SK-N-SH (cell line): ENCODE data around the gene FBXO42. TPM values are rescaled to one million over a fixed set of nuclear protein-coding genes. Genes with fewer than 3 reads are reported as not detected.

Experiments
- CTCF ChIA-PET: fragments of 300-600, 350-600 bp; formaldehyde crosslinking; extraction: SDS; loops from one replicate; lab custom pipeline; 2021; lab: Yijun Ruan, JAX
- POLR2A ChIA-PET: fragments of 350-600 bp; sonication (Branson Sonifier 250); formaldehyde crosslinking; extraction: SDS; loops from one replicate; lab custom pipeline; 2020; ENCODE audit warnings: antibody characterized with exemption, inconsistent platforms; lab: Yijun Ruan, JAX
- DNase-seq: peaks from one replicate; pipeline ENCODE4 v3.0.0; 2012
- H2AFZ ChIP-seq: fragments of 200-600 bp; sonication (generic); 2 replicates; pipeline ENCODE4 v1.8.1; 2016; ENCODE audit warnings: antibody characterized with exemption, mild to moderate bottlenecking, low read depth
- H3F3A ChIP-seq: fragments of 200-600 bp; sonication (generic); replicated peaks from 2 replicates; pipeline ENCODE3; 2016; ENCODE audit warnings: antibody characterized with exemption, mild to moderate bottlenecking; ENCODE audit not compliant: insufficient read depth
- H3K27ac ChIP-seq, 2 experiments: fragments of 200-500 bp in 1 of 2; fragments of 200-600 bp in 1 of 2; sonication (Bioruptor generic) in 1 of 2; sonication (generic), shearing (Covaris generic) in 1 of 2; 2 replicates each; pipeline versions ENCODE4 v1.5.1 to v1.6.1; 2014 to 2016; ENCODE audit warnings: low read depth in 2 of 2, inconsistent platforms in 1 of 2, low read length in 1 of 2, mild to moderate bottlenecking in 1 of 2, mixed read lengths in 1 of 2
- H3K27me3 ChIP-seq: fragments of 200-600 bp; sonication (generic), shearing (Covaris generic); 2 replicates; pipeline ENCODE4 v1.6.1; 2016; ENCODE audit warnings: mixed run types; ENCODE audit not compliant: insufficient read depth
- H3K36me3 ChIP-seq, 2 experiments: fragments of 200-500 bp in 1 of 2; fragments of 200-600 bp in 1 of 2; sonication (Bioruptor generic) in 1 of 2; sonication (generic) in 1 of 2; replicated peaks in 1 of 2; 2 replicates each; pipeline versions ENCODE3 to v1.5.1; 2014 to 2016; ENCODE audit warnings: low read length in 1 of 2, mild to moderate bottlenecking in 1 of 2; ENCODE audit not compliant: insufficient read depth in 2 of 2, control insufficient read depth in 1 of 2
- H3K4me1 ChIP-seq, 2 experiments: fragments of 200-500 bp in 1 of 2; fragments of 200-600 bp in 1 of 2; sonication (Bioruptor generic) in 1 of 2; sonication (generic), shearing (Covaris generic) in 1 of 2; 2 replicates each; pipeline versions ENCODE4 v1.5.1 to v1.6.1; 2014 to 2016; ENCODE audit warnings: low read depth in 1 of 2, low read length in 1 of 2, mixed run types in 1 of 2; ENCODE audit not compliant: insufficient read depth in 2 of 2, control insufficient read depth in 1 of 2
- H3K4me2 ChIP-seq: fragments of 200-600 bp; sonication (generic), shearing (Covaris generic); 2 replicates; pipeline ENCODE4 v1.6.1; 2017; ENCODE audit warnings: mixed run types
- H3K4me3 ChIP-seq, 2 experiments: fragments of 200-500 bp in 1 of 2; fragments of 200-600 bp in 1 of 2; sonication (Bioruptor generic) in 1 of 2; sonication (generic), shearing (Covaris generic) in 1 of 2; 2 replicates each; pipeline versions ENCODE4 v1.5.1 to v1.8.1; 2014 to 2016; ENCODE audit warnings: low read depth in 2 of 2, inconsistent platforms in 1 of 2, low read length in 1 of 2, mild to moderate bottlenecking in 1 of 2, mixed read lengths in 1 of 2, moderate library complexity in 1 of 2
- H3K79me2 ChIP-seq: fragments of 200-600 bp; sonication (generic); 2 replicates; pipeline ENCODE4 v1.8.1; 2017; ENCODE audit warnings: mild to moderate bottlenecking; ENCODE audit not compliant: insufficient read depth
- H3K9ac ChIP-seq: fragments of 200-600 bp; sonication (generic); 2 replicates; pipeline ENCODE4 v1.6.1; 2017; ENCODE audit warnings: mixed run types
- H3K9me2 ChIP-seq: fragments of 200-600 bp; sonication (generic); 2 replicates; pipeline ENCODE4 v1.6.1; 2017; ENCODE audit warnings: mixed run types
- H3K9me3 ChIP-seq: fragments of 200-600 bp; sonication (generic); 2 replicates; pipeline ENCODE4 v1.6.1; 2017; ENCODE audit warnings: mixed run types, mild to moderate bottlenecking, moderate library complexity
- H4K20me1 ChIP-seq: fragments of 200-600 bp; sonication (generic); 2 replicates; pipeline ENCODE4 v1.6.1; 2017; ENCODE audit warnings: mild to moderate bottlenecking, mixed run types; ENCODE audit not compliant: insufficient read depth
- CHD2 ChIP-seq: fragments of 150-350 bp; IDR thresholded peaks from 2 replicates; pipeline ENCODE4 v1.6.1; 2018; ENCODE audit warnings: low read length; ENCODE audit not compliant: partially characterized antibody
- EZH2phosphoT487 ChIP-seq: fragments of 200-600 bp; sonication (generic); IDR thresholded peaks from 2 replicates; pipeline ENCODE4 v1.6.1; 2017; ENCODE audit warnings: low read depth, mixed run types, mild to moderate bottlenecking, antibody characterized with exemption, moderate library complexity, borderline replicate concordance
- FOXJ3 ChIP-seq: sonication (generic); formaldehyde crosslinking; IDR thresholded peaks from 2 replicates; pipeline ENCODE4 v1.5.1; 2020; ENCODE audit warnings: mild to moderate bottlenecking, missing genetic modification reagents
- FOXM1 ChIP-seq: IDR thresholded peaks from 2 replicates; pipeline ENCODE4 v1.4.0; 2012; ENCODE audit warnings: low read depth, mild to moderate bottlenecking
- GABPA ChIP-seq: IDR thresholded peaks from 2 replicates; pipeline ENCODE4 v1.4.0; 2012; ENCODE audit warnings: low read depth, mild to moderate bottlenecking
- MXI1 ChIP-seq: IDR thresholded peaks from 2 replicates; pipeline ENCODE4 v1.6.1; 2012; ENCODE audit warnings: mild to moderate bottlenecking, low read depth, low read length, improper control_type of control experiment
- NFIC ChIP-seq: IDR thresholded peaks from 2 replicates; pipeline ENCODE4 v1.4.0; 2012; ENCODE audit warnings: borderline replicate concordance
- NRF1 ChIP-seq: IDR thresholded peaks from 2 replicates; pipeline ENCODE4 v1.6.1; 2012; ENCODE audit warnings: low read depth, mild to moderate bottlenecking, low read length
- POLR2AphosphoS5 ChIP-seq: IDR thresholded peaks from 2 replicates; pipeline ENCODE4 v1.6.1; 2012; ENCODE audit warnings: low read depth, low read length
- RXRA ChIP-seq: IDR thresholded peaks from 2 replicates; pipeline ENCODE4 v1.4.0; 2012; ENCODE audit warnings: low read depth, mild to moderate bottlenecking, borderline replicate concordance
- TAF1 ChIP-seq: IDR thresholded peaks from 2 replicates; pipeline ENCODE4 v1.6.1; 2012; ENCODE audit warnings: low read depth, mild to moderate bottlenecking, low read length, moderate library complexity, borderline replicate concordance
- TEAD4 ChIP-seq: IDR thresholded peaks from 2 replicates; pipeline ENCODE4 v1.4.0; 2012; ENCODE audit warnings: mild to moderate bottlenecking, borderline replicate concordance; ENCODE audit not compliant: insufficient read depth
- YY1 ChIP-seq: IDR thresholded peaks from 2 replicates; pipeline ENCODE4 v1.4.0; 2012; ENCODE audit warnings: low read depth, mild to moderate bottlenecking
- WGBS: methylation state at CpG from one replicate; pipeline ENCODE4 v1.1.6; 2017; ENCODE audit warnings: low lambda C conversion rate; 5-methylcytosine and 5-hydroxymethylcytosine counted together
- polyA plus RNA-seq, 3 experiments: library from polyadenylated mRNA; depleted of rRNA; stranded (reverse); fragments of >200 nt; gene quantifications; 2 replicates each; pipeline ENCODE4 v1.2.3, GENCODE V29; 2012
- TF ChIP-seq, protein P1 (sequence below): IDR thresholded peaks from 2 replicates; pipeline ENCODE4 v1.4.0; 2012; ENCODE audit warnings: low read depth, borderline replicate concordance
- TF ChIP-seq, protein P2 (sequence below): IDR thresholded peaks from 2 replicates; pipeline ENCODE4 v1.4.0; 2012; ENCODE audit warnings: low read depth, borderline replicate concordance

The FBXO42 gene
- polyA plus RNA-seq, 1 of the 3 experiments (the other 2 are of a cell fraction), result 8.6 TPM

GRCh38 chr1:16315437-16315836 is 36.8 kb downstream of the FBXO42 start:
- ChIA-PET CTCF (interaction anchor here (0.7 to 1.3 kb wide), 2 partner anchors 9 to 27 kb away, joined by 3 to 4 read pairs; no protein-coding TSS in a partner anchor), POLR2A (no interaction called here)
- Histone ChIP-seq H3K4me1 (peaks cover 0 to 2% of the 10 kb centered on the region in 2 experiments; a peak in 1 of 4 replicates), H3K9ac (no peak overlapping the region), H3F3A (no peaks in the 10 kb centered on the region), H2AFZ (no peak overlapping the region), H3K4me2 (no peak overlapping the region), H3K79me2 (peaks cover 51% of the 10 kb centered on the region), H3K9me3 (no peaks in the 10 kb centered on the region), H3K27ac (no peak overlapping the region), H3K36me3 (peaks cover 10 to 33% of the 10 kb centered on the region in 2 experiments), H3K9me2 (no peaks in the 10 kb centered on the region), H3K4me3 (no peak overlapping the region), H3K27me3 (no peaks in the 10 kb centered on the region), H4K20me1 (peaks cover 18% of the 10 kb centered on the region; the same call in 1 of the 2 replicates)
- TF ChIP-seq, protein P1, sequence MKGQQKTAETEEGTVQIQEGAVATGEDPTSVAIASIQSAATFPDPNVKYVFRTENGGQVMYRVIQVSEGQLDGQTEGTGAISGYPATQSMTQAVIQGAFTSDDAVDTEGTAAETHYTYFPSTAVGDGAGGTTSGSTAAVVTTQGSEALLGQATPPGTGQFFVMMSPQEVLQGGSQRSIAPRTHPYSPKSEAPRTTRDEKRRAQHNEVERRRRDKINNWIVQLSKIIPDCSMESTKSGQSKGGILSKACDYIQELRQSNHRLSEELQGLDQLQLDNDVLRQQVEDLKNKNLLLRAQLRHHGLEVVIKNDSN, result no peak
- TF ChIP-seq MXI1 (no peak), POLR2AphosphoS5 (no peak), CHD2 (no peak), TAF1 (no peak)
- 82% methylated on average over 4 of the region's 4 CpGs for WGBS
- no peak for DNase-seq

DNA sequence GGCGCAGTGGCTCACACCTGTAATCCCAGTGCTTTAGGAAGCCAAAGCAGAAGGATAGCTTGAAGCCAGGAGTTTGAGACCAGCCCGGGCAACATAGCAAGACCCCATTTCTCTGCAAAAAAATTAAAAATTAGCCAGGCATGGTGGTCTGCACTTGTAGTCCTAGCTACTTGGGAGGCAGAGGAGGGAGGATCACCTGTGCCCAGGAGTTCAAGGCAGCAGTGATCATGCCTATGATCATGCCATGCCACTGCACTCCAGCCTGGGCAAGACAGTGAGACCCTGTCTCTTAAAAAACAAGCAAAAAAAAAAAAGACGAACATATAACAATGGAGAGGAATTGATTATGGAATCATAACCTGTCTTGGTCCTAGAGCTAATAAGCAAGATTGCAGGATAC is 45.1 kb downstream of the FBXO42 start:
- no peaks in the 10 kb centered on the region for H3K9me2 ChIP-seq
- 98% methylated on average over 3 of the region's 3 CpGs for WGBS
- peaks cover 12% of the 10 kb centered on the region; the same call in 1 of the 2 replicates for H3K79me2 ChIP-seq
- TF ChIP-seq YY1, result no peak
- no peak for TF ChIP-seq GABPA
- no peak for TF ChIP-seq RXRA
- no peak for TF ChIP-seq FOXJ3 (CRISPR knock-in tag)
- no peak for TF ChIP-seq EZH2phosphoT487
- no peak for TF ChIP-seq FOXM1
- no peak for TF ChIP-seq NRF1
- TF ChIP-seq, protein P2, sequence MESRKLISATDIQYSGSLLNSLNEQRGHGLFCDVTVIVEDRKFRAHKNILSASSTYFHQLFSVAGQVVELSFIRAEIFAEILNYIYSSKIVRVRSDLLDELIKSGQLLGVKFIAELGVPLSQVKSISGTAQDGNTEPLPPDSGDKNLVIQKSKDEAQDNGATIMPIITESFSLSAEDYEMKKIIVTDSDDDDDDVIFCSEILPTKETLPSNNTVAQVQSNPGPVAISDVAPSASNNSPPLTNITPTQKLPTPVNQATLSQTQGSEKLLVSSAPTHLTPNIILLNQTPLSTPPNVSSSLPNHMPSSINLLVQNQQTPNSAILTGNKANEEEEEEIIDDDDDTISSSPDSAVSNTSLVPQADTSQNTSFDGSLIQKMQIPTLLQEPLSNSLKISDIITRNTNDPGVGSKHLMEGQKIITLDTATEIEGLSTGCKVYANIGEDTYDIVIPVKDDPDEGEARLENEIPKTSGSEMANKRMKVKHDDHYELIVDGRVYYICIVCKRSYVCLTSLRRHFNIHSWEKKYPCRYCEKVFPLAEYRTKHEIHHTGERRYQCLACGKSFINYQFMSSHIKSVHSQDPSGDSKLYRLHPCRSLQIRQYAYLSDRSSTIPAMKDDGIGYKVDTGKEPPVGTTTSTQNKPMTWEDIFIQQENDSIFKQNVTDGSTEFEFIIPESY, result no peak
- TF ChIP-seq TEAD4, result no peak
- TF ChIP-seq NFIC, result no peak
- ChIA-PET CTCF (no interaction called here), POLR2A (no interaction called here)
- H3K4me3 ChIP-seq, result no peak overlapping the region
- no peak overlapping the region for H3K9ac ChIP-seq
- no peak overlapping the region for H3K4me2 ChIP-seq
- no peaks in the 10 kb centered on the region for H3K9me3 ChIP-seq
- H3K27me3 ChIP-seq, result no peaks in the 10 kb centered on the region
- no peak overlapping the region for H3K27ac ChIP-seq
- H3F3A ChIP-seq, result no peaks in the 10 kb centered on the region
- no peaks in the 10 kb centered on the region for H4K20me1 ChIP-seq
- H3K4me1 ChIP-seq, result no peaks in the 10 kb centered on the region
- no peak for DNase-seq
- peaks cover 2 to 48% of the 10 kb centered on the region in 2 experiments for H3K36me3 ChIP-seq
- H2AFZ ChIP-seq, result no peak overlapping the region
